ENCODE results near the gene KIAA0513.

DNA sequence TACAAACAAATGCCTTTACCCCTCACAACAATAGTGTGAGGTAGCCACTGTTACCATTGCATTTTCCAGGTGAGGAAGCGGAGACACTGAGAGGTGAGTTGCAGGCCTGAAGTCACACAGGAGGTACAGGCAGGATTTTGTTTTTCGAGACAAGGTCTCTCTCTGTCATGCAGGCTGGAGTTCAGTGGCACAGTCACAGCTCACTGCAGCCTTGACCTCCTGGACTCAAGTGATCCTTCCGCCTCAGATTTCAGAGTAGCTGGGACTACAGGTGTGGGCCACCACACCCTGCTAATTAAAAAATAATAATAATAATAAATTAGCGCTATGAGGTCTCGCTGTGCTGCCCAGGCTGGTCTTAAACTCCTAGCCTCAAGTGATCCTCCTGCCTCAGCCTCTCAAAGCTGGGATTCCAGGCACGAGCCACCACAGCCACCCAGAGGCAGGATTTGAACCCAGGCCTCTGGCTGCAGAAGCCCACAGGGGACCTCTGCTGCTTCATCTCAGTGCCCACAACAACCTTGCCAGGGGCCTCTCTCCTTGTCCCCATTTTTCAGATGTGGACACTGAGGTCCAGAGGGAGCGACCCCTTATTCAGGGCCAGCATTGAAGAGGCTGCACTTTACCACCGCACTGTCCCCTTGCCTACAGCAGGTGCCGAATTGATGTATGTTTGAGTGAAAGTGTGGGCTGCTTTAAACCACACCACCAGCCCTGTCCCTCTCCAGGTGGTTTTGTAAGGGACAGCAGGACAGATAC, 100.7 kb downstream of the KIAA0513 start:
- TF ChIP-seq PAX5 (IDR thresholded peaks at IDR 0.05; ENCODE audit: insufficient read depth, low read length, severe bottlenecking) (no peak), POLR2AphosphoS5 (IDR thresholded peaks at IDR 0.05; ENCODE audit: low read depth, low read length) (no peak)
